ENCODE results near the gene KRT14.

- no peak for TF ChIP-seq CTCF (IDR thresholded peaks at IDR 0.05)
- TF ChIP-seq POLR2A (IDR thresholded peaks at IDR 0.05), result no peak
These were observed 47.9 kb upstream of the KRT14 start for GRCh38 chr17:41634639-41635038.

Data from heart left ventricle (tissue), 13 donors.